HFFc6 (cell line): ENCODE measurements around the gene SLF2. TPM values are rescaled to one million over a fixed set of nuclear protein-coding genes. Genes with fewer than 3 reads are reported as not detected.

Source experiments
- DNase-seq: peaks from one replicate; pipeline ENCODE4 v3.0.0-alpha.2; 2018
- H3K27ac Mint-ChIP-seq: 2 replicates; pipeline ENCODE4 v1.8.0; 2020; ENCODE audit warnings: mild to moderate bottlenecking, mixed read lengths
- H3K27me3 Mint-ChIP-seq: 2 replicates; pipeline ENCODE4 v1.8.0; 2021; ENCODE audit warnings: mild to moderate bottlenecking, moderate library complexity, mixed read lengths; ENCODE audit not compliant: insufficient read depth
- H3K36me3 Mint-ChIP-seq: 2 replicates; pipeline ENCODE4 v1.8.0; 2021; ENCODE audit warnings: low read depth, mixed read lengths
- H3K4me1 Mint-ChIP-seq: 2 replicates; pipeline ENCODE4 v1.8.0; 2020; ENCODE audit warnings: low read depth, mixed read lengths
- H3K4me3 Mint-ChIP-seq: 2 replicates; pipeline ENCODE4 v1.8.0; 2020; ENCODE audit warnings: mild to moderate bottlenecking, moderate library complexity, mixed read lengths
- H3K9me3 Mint-ChIP-seq: 2 replicates; pipeline ENCODE4 v1.8.0; 2020; ENCODE audit warnings: mild to moderate bottlenecking, mixed read lengths
- total RNA-seq, 6 experiments: library from RNA; stranded (reverse); fragmentation: NEBNext Ultra II Directional; extraction: Animal tissue kit (Norgen Biotek cat#: 25700); gene quantifications; 2 replicates in 1 of 6; 3 replicates in 5 of 6; pipeline ENCODE4 v1.2.3, GENCODE V29; 2021
- TF ChIP-seq, protein P1 (sequence below): fragments of 200-600 bp; sonication (generic); IDR thresholded peaks from 2 replicates; pipeline ENCODE4 v1.5.0; 2021; ENCODE audit warnings: antibody characterized with exemption, mild to moderate bottlenecking

The SLF2 gene
- total RNA-seq, 6 experiments from 2014 or later, result 15.8 to 23.2 (median 20.9) TPM

DNA sequence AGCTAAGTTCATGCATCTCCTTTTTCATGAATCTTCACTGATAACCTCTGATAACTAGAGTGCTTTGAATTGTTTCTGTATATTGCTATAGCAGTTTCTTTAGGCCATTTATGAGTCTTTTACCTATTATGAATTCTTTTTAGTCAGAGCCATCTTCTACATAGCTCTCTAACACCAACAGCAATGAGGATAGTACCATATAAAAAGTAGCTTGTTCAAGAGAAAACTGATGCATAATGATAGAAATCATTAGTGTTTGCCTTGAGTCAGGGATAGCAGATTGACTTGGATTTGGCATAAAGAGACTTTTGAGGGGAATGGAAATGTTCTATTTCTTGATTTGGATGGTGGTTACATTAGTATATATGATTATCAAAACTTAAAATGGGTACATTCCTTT, 30.7 kb downstream of the SLF2 start:
- TF ChIP-seq, protein P1, sequence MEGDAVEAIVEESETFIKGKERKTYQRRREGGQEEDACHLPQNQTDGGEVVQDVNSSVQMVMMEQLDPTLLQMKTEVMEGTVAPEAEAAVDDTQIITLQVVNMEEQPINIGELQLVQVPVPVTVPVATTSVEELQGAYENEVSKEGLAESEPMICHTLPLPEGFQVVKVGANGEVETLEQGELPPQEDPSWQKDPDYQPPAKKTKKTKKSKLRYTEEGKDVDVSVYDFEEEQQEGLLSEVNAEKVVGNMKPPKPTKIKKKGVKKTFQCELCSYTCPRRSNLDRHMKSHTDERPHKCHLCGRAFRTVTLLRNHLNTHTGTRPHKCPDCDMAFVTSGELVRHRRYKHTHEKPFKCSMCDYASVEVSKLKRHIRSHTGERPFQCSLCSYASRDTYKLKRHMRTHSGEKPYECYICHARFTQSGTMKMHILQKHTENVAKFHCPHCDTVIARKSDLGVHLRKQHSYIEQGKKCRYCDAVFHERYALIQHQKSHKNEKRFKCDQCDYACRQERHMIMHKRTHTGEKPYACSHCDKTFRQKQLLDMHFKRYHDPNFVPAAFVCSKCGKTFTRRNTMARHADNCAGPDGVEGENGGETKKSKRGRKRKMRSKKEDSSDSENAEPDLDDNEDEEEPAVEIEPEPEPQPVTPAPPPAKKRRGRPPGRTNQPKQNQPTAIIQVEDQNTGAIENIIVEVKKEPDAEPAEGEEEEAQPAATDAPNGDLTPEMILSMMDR, result no peak
- peaks cover 18% of the 10 kb centered on the region for H3K4me1 Mint-ChIP-seq
- no peak overlapping the region for H3K4me3 Mint-ChIP-seq
- no peak for DNase-seq
- H3K36me3 Mint-ChIP-seq, result peaks cover 27% of the 10 kb centered on the region; the same call in 1 of the 2 replicates
- H3K27me3 Mint-ChIP-seq, result no peaks in the 10 kb centered on the region
- no peak overlapping the region for H3K27ac Mint-ChIP-seq
- H3K9me3 Mint-ChIP-seq, result no peaks in the 10 kb centered on the region

DNA sequence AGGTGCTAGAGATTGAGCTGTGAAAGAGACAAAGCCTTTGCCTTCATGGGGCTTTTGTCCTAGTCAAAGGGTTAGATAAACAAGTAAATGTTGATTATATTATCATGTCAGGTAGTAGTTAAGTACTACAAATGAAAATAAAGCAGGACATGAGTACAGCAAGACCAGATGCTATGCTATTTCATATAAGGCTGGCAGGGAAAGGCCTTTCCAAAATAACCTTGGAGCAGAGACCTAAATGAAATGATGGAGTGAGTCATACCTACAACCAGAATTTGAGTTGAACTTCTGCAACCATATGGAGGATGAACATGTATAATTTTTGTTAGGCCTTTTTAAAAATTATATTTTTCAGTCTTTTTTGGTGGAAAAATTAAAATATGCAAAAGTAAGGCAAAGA, 33.0 kb downstream of the SLF2 start:
- H3K4me1 Mint-ChIP-seq, result no peaks in the 10 kb centered on the region; the same call in 1 of the 2 replicates
- H3K9me3 Mint-ChIP-seq, result no peaks in the 10 kb centered on the region
- no peak for DNase-seq
- H3K27me3 Mint-ChIP-seq, result no peaks in the 10 kb centered on the region
- TF ChIP-seq, protein P1, result no peak
- H3K27ac Mint-ChIP-seq, result no peak overlapping the region
- peaks cover 22% of the 10 kb centered on the region; the same call in 1 of the 2 replicates for H3K36me3 Mint-ChIP-seq
- H3K4me3 Mint-ChIP-seq, result no peak overlapping the region

DNA sequence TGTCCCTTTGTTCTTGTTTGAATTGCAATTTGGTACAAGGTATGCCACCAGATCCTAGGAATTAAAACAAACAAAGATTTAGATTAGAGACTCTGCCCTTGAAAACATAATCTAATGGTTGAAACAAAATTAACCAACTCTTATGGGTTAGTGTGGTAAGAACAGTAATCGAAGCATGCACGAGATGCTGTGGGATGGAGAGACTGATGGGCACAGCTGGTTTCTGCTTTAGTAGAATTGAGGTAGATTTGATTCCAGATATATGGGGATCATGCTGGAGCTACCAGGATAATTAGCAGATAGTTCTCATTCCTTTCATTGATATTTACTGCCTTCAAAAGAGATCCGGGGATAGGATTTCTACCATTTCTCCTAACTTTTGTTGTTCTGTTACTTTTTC, 36.2 kb downstream of the SLF2 start:
- H3K27me3 Mint-ChIP-seq, result 0 out of 2 replicates have a peak, but pooled peaks cover 3% of the 10 kb centered on the region
- H3K4me1 Mint-ChIP-seq, result no peaks in the 10 kb centered on the region
- no peak overlapping the region for H3K4me3 Mint-ChIP-seq
- DNase-seq, result no peak
- H3K36me3 Mint-ChIP-seq, result peaks cover 10% of the 10 kb centered on the region; the same call in 1 of the 2 replicates
- H3K9me3 Mint-ChIP-seq, result no peaks in the 10 kb centered on the region
- no peak overlapping the region for H3K27ac Mint-ChIP-seq
- TF ChIP-seq, protein P1, result no peak

DNA sequence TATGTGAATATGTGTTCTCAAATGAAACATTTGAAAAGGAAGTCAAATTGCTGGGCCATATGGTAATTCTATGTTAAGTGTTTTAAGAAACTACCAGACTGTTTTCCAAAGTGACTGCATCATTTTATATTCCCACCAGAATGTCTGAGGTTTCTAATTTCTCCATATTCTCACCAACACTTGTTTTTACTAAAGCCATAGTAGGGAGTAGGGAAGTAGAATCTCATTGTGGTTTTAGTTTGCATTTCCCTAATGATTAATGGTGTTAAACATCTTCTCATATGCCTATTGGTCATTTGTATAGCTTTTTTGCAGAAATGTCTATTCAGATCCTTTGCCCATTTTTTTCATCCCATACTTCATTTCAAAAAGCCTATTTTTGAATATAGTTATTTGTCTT, 47.5 kb downstream of the SLF2 start:
- no peak for DNase-seq
- H3K9me3 Mint-ChIP-seq, result no peaks in the 10 kb centered on the region
- no peaks in the 10 kb centered on the region for H3K4me1 Mint-ChIP-seq
- TF ChIP-seq, protein P1, result no peak
- H3K36me3 Mint-ChIP-seq, result peaks cover 26% of the 10 kb centered on the region
- H3K4me3 Mint-ChIP-seq, result no peak overlapping the region
- H3K27me3 Mint-ChIP-seq, result no peaks in the 10 kb centered on the region
- no peak overlapping the region for H3K27ac Mint-ChIP-seq

DNA sequence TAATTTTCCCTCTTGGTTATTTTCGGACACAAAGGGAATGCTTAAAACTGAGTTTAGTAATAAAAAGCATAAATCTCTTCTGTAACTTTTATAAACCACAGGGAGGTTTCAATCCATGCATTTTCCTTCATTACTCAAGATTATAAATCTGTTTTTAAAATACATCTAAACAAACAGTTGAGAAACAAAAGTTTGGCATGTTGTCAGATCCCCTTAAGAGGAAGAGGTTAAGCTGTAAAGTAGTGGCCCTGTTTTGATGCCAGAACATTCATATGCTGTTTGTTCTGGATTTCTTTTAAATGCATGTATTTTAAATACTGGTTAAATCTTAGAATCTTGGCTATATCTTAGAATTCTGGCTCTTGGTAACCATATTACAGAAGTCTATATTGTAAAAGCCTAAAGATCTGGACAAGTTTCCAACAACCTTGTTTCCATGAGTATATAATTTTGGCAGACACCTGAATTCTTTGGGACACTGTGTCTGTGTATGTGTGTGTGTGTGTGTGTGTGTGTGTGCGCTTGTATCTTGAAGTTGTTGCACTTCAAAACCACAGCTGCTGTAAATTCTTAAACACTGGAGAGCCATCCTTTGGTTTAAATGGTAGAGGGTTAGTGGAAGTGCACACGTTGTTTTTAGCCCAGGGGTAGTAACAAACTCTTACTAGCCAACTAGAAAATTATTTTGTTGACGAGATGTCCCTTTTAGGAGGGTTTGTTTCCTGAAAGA, 49.8 kb downstream of the SLF2 start:
- TF ChIP-seq, protein P1, result no peak
- DNase-seq, result no peak
- no peak overlapping the region for H3K27ac Mint-ChIP-seq
- H3K4me1 Mint-ChIP-seq, result no peaks in the 10 kb centered on the region
- H3K4me3 Mint-ChIP-seq, result no peak overlapping the region
- H3K36me3 Mint-ChIP-seq, result peaks cover 21% of the 10 kb centered on the region
- H3K27me3 Mint-ChIP-seq, result no peaks in the 10 kb centered on the region
- no peaks in the 10 kb centered on the region for H3K9me3 Mint-ChIP-seq
